ENCODE data around the gene ADAMTS12.

The ADAMTS12 gene

DNA sequence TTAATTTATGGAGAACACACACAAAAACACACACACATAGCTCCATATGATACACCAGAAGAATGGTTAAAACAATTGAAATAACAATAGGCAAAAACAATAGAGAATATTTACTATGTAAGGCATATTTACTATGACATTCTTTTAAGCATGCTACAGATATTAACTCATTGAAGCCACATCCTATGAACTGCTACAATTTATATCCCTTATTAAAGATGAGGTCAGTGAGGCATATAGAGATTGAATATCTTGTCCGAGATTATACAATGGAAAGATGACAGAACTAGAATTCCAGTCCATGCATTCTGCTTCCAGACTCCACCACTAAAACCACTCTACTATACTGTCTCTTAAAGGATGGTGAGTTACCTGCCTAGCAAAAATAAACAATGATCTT is 60.7 kb downstream of the ADAMTS12 start:
- Histone ChIP-seq H3K9me3 (ENCODE audit: insufficient read depth, low read length) (no peaks in the 10 kb centered on the region), H3K4me2 (ENCODE audit: low read length) (no peak overlapping the region), H3K36me3 (replicated peaks; ENCODE audit: low read depth, low read length) (no peaks in the 10 kb centered on the region), H4K20me1 (ENCODE audit: insufficient read depth, low read length) (no peaks in the 10 kb centered on the region), H3K27ac (ENCODE audit: low read length) (no peak overlapping the region), H3K79me2 (ENCODE audit: low read length) (no peaks in the 10 kb centered on the region), H3K4me3 (ENCODE audit: low read length) (no peak overlapping the region), H2AFZ (ENCODE audit: low read depth, low read length) (no peak overlapping the region), H3K4me1 (ENCODE audit: low read length) (peaks cover 9% of the 10 kb centered on the region), H3K9ac (ENCODE audit: low read length) (no peak overlapping the region), H3K27me3 (ENCODE audit: low read depth, low read length) (no peaks in the 10 kb centered on the region)
- TF ChIP-seq, protein P1, sequence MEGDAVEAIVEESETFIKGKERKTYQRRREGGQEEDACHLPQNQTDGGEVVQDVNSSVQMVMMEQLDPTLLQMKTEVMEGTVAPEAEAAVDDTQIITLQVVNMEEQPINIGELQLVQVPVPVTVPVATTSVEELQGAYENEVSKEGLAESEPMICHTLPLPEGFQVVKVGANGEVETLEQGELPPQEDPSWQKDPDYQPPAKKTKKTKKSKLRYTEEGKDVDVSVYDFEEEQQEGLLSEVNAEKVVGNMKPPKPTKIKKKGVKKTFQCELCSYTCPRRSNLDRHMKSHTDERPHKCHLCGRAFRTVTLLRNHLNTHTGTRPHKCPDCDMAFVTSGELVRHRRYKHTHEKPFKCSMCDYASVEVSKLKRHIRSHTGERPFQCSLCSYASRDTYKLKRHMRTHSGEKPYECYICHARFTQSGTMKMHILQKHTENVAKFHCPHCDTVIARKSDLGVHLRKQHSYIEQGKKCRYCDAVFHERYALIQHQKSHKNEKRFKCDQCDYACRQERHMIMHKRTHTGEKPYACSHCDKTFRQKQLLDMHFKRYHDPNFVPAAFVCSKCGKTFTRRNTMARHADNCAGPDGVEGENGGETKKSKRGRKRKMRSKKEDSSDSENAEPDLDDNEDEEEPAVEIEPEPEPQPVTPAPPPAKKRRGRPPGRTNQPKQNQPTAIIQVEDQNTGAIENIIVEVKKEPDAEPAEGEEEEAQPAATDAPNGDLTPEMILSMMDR (IDR thresholded peaks at IDR 0.05; ENCODE audit: low read depth, low read length), result no peak

DNA sequence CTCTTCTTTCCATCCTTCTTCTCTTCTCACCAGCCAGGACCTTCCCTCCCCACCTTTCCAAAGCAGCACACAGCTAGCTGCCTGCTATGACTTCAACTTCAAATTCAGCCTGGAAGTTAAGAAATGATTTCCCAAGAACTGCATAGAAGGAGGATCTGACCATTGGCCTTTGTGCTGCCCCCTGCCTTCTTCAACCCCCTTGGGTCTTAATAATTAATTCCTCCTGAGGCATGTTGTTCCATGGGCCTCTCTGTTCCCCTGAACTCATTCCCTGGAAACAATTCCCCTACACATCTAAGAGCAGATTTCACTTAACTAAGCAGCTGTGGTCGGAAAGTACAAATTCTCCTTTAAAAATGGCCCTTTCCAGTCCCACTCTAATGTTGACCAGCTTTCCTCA is 62.4 kb downstream of the ADAMTS12 start:
- Histone ChIP-seq H3K9ac (ENCODE audit: low read length) (no peak overlapping the region), H3K9me3 (ENCODE audit: insufficient read depth, low read length) (no peaks in the 10 kb centered on the region), H4K20me1 (ENCODE audit: insufficient read depth, low read length) (no peaks in the 10 kb centered on the region), H3K27ac (ENCODE audit: low read length) (no peak overlapping the region), H3K4me3 (ENCODE audit: low read length) (no peak overlapping the region), H3K36me3 (replicated peaks; ENCODE audit: low read depth, low read length) (no peaks in the 10 kb centered on the region), H2AFZ (ENCODE audit: low read depth, low read length) (no peak overlapping the region), H3K4me2 (ENCODE audit: low read length) (no peak overlapping the region), H3K27me3 (ENCODE audit: low read depth, low read length) (no peaks in the 10 kb centered on the region), H3K4me1 (ENCODE audit: low read length) (peaks cover 21% of the 10 kb centered on the region), H3K79me2 (ENCODE audit: low read length) (no peaks in the 10 kb centered on the region)
- TF ChIP-seq EZH2phosphoT487 (IDR thresholded peaks at IDR 0.05; ENCODE audit: low read depth), result no peak
- TF ChIP-seq, protein P1 (IDR thresholded peaks at IDR 0.05; ENCODE audit: low read depth, low read length), result no peak

DNA sequence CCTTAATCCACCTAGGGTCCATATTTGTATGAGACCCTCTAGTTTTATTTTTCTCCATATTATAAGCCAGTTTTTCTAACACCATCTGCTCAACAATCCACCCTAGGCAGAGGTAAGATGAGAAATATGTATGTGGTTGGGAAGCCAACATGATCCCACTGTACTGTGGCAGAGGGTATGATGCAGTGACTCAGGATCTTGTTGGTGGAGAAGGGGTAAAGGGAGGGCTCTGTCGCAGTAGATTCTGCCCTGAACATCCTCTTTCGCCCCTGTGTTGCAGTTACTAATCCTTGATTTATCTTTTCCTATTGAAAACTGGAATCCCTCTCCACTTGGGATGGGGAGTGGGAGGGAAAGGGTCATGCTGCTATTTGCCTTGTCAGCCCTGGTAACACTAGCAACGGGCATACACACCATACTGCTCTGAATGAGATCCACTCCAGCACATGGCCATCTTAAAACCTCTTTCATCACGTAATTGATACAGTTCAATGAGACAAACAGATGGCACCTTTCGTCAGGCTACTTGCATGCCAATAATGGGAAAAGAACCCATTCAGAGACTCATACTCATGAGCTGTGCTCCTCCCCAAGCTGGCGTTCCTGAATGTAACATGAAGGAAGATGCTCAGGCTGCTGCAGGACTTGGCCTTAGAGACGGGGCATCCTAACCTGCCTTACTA is 63.0 kb downstream of the ADAMTS12 start:
- Histone ChIP-seq H3K27me3 (ENCODE audit: low read depth, low read length) (no peaks in the 10 kb centered on the region), H4K20me1 (ENCODE audit: insufficient read depth, low read length) (no peaks in the 10 kb centered on the region), H3K4me1 (ENCODE audit: low read length) (peaks cover 27% of the 10 kb centered on the region), H3K27ac (ENCODE audit: low read length) (no peak overlapping the region), H3K4me3 (ENCODE audit: low read length) (no peak overlapping the region), H2AFZ (ENCODE audit: low read depth, low read length) (no peak overlapping the region), H3K79me2 (ENCODE audit: low read length) (no peaks in the 10 kb centered on the region), H3K36me3 (replicated peaks; ENCODE audit: low read depth, low read length) (no peaks in the 10 kb centered on the region), H3K9me3 (ENCODE audit: insufficient read depth, low read length) (no peaks in the 10 kb centered on the region), H3K4me2 (ENCODE audit: low read length) (no peak overlapping the region), H3K9ac (ENCODE audit: low read length) (no peak overlapping the region)
- TF ChIP-seq, protein P1 (IDR thresholded peaks at IDR 0.05; ENCODE audit: low read depth, low read length), result no peak
- TF ChIP-seq EZH2phosphoT487 (IDR thresholded peaks at IDR 0.05; ENCODE audit: low read depth), result no peak

DNA sequence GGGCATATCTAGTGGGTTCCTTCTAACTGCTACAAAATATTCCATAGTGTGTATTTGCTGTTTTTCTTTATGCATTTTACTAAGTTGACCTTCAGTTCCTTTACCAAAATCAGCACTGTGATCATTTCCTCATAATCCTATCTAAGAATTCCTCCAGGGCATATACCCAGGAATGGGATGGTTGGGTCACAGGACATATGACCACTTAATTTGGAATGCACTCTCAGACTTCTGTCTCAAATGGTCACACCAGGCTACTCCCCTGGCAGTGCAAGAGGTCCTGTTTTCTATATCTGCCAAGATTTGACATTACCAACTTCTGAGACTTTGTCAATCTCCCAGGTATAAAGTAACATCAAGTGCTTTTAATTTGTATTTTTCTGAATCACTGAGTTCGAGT is 63.9 kb downstream of the ADAMTS12 start:
- H3K4me2 ChIP-seq (ENCODE audit: low read length), result no peak overlapping the region
- no peak overlapping the region for H3K4me3 ChIP-seq (ENCODE audit: low read length)
- no peaks in the 10 kb centered on the region for H3K36me3 ChIP-seq (replicated peaks; ENCODE audit: low read depth, low read length)
- no peak for TF ChIP-seq EZH2phosphoT487 (IDR thresholded peaks at IDR 0.05; ENCODE audit: low read depth)
- TF ChIP-seq, protein P1 (IDR thresholded peaks at IDR 0.05; ENCODE audit: low read depth, low read length), result no peak
- no peaks in the 10 kb centered on the region for H3K27me3 ChIP-seq (ENCODE audit: low read depth, low read length)
- H3K9me3 ChIP-seq (ENCODE audit: insufficient read depth, low read length), result no peaks in the 10 kb centered on the region
- no peaks in the 10 kb centered on the region for H3K79me2 ChIP-seq (ENCODE audit: low read length)
- H4K20me1 ChIP-seq (ENCODE audit: insufficient read depth, low read length), result no peaks in the 10 kb centered on the region
- H2AFZ ChIP-seq (ENCODE audit: low read depth, low read length), result no peak overlapping the region
- no peak overlapping the region for H3K9ac ChIP-seq (ENCODE audit: low read length)
- H3K4me1 ChIP-seq (ENCODE audit: low read length), result peaks cover 29% of the 10 kb centered on the region
- no peak overlapping the region for H3K27ac ChIP-seq (ENCODE audit: low read length)
